A549 (cell line): Measurements from ENCODE around the gene DUSP3.

Experiments
- CTCF ChIP-seq: fragments of >200 bp; sonication (Bioruptor Twin); formaldehyde crosslinking; IDR thresholded peaks from 3 replicates; pipeline ENCODE4 v1.5.1; 2016
- RFX5 ChIP-seq: fragments of 450-650 bp; IDR thresholded peaks from 2 replicates; pipeline ENCODE4 v1.7.1; 2014; ENCODE audit warnings: antibody characterized with exemption, mild to moderate bottlenecking, moderate library complexity

GRCh38 chr17:43719578-43719977, 59.2 kb downstream of the DUSP3 start:
- TF ChIP-seq CTCF (no peak), RFX5 (no peak)
